Stimulated activated effector memory CD8-positive, alpha-beta T cell treated with anti-CD3 and anti-CD28 coated beads, Interleukin-12 subunit alpha, Interleukin-12 subunit beta, amount 100 ng/mL, for 72 hours (primary cell): ENCODE measurements around the gene ZPBP2.
"Not testable (repeated sequence)": the region's sequence is repeated elsewhere in the genome, so short reads cannot be mapped to it uniquely, and the experiment has no call there.

Source experiments
- ATAC-seq: fragments of 150-1000 bp; cut with Tn5 transposase; 2 replicates; pipeline ENCODE4 v1.10.0; 2021
- DNase-seq, 2 donors: peaks; one replicate each; pipeline ENCODE4 v3.0.0; 2021 to 2022; ENCODE audit warnings: low spot score in 2 of 2
- H3K27ac Mint-ChIP-seq: one replicate; pipeline ENCODE4 v1.8.0; 2022; ENCODE audit warnings: mild to moderate bottlenecking, mixed read lengths
- H3K36me3 Mint-ChIP-seq: one replicate; pipeline ENCODE4 v1.8.0; 2022; ENCODE audit warnings: mild to moderate bottlenecking, mixed read lengths
- H3K4me1 Mint-ChIP-seq: one replicate; pipeline ENCODE4 v1.8.0; 2022; ENCODE audit warnings: mixed read lengths
- H3K4me3 Mint-ChIP-seq: one replicate; pipeline ENCODE4 v1.8.0; 2022; ENCODE audit warnings: mild to moderate bottlenecking, mixed read lengths
- H3K9me3 Mint-ChIP-seq: one replicate; pipeline ENCODE4 v1.8.0; 2022; ENCODE audit warnings: mixed read lengths

ZPBP2 gene

GRCh38 chr17:39868554-39868942 lies 546 bp downstream of the ZPBP2 start:
- DNase-seq = no peak
- Mint-ChIP-seq H3K36me3 (peaks cover 8% of the 10 kb centered on the region), H3K27ac (peak overlapping the region; percentile 99), H3K4me3 (peak overlapping the region; percentile 91), H3K4me1 (peaks cover 47% of the 10 kb centered on the region), H3K9me3 (no peaks in the 10 kb centered on the region)
- no peak for ATAC-seq

- no peak overlapping the region for H3K4me3 Mint-ChIP-seq
- DNase-seq (no peak), ATAC-seq (no peak)
- no peaks in the 10 kb centered on the region for H3K9me3 Mint-ChIP-seq
- no peak overlapping the region for H3K27ac Mint-ChIP-seq
- peaks cover 31% of the 10 kb centered on the region for H3K4me1 Mint-ChIP-seq
- H3K36me3 Mint-ChIP-seq = no peaks in the 10 kb centered on the region
These were observed 2.8 kb downstream of the ZPBP2 start for GRCh38 chr17:39870776-39871175.

GRCh38 chr17:39871801-39872200 lies 3.8 kb downstream of the ZPBP2 start:
- no peak overlapping the region for H3K27ac Mint-ChIP-seq
- DNase-seq (no peak), ATAC-seq (no peak)
- no peaks in the 10 kb centered on the region for H3K9me3 Mint-ChIP-seq
- no peak overlapping the region for H3K4me3 Mint-ChIP-seq
- H3K36me3 Mint-ChIP-seq = no peaks in the 10 kb centered on the region
- peaks cover 22% of the 10 kb centered on the region for H3K4me1 Mint-ChIP-seq

- peaks cover 14% of the 10 kb centered on the region for H3K4me1 Mint-ChIP-seq
- DNase-seq (no peak), ATAC-seq (no peak)
- no peak overlapping the region for H3K27ac Mint-ChIP-seq
- H3K4me3 Mint-ChIP-seq = no peak overlapping the region
- H3K9me3 Mint-ChIP-seq = no peaks in the 10 kb centered on the region
- H3K36me3 Mint-ChIP-seq = no peaks in the 10 kb centered on the region
These were observed 4.7 kb downstream of the ZPBP2 start for GRCh38 chr17:39872751-39873150.

GRCh38 chr17:39886102-39886501 lies 18.1 kb downstream of the ZPBP2 start:
- not testable (repeated sequence) for DNase-seq, H3K27ac Mint-ChIP-seq, H3K4me3 Mint-ChIP-seq, H3K4me1 Mint-ChIP-seq, H3K9me3 Mint-ChIP-seq, H3K36me3 Mint-ChIP-seq, ATAC-seq

GRCh38 chr17:39887078-39887477 lies 19.1 kb downstream of the ZPBP2 start:
- no peaks in the 10 kb centered on the region for H3K4me1 Mint-ChIP-seq
- H3K9me3 Mint-ChIP-seq = no peaks in the 10 kb centered on the region
- H3K36me3 Mint-ChIP-seq = no peaks in the 10 kb centered on the region
- H3K27ac Mint-ChIP-seq = no peak overlapping the region
- ATAC-seq = no peak
- no peak overlapping the region for H3K4me3 Mint-ChIP-seq
- DNase-seq = no peak

GRCh38 chr17:39889200-39889599 lies 21.2 kb downstream of the ZPBP2 start:
- ATAC-seq (no peak), DNase-seq (no peak)
- H3K4me3 Mint-ChIP-seq = no peak overlapping the region
- H3K27ac Mint-ChIP-seq = no peak overlapping the region
- no peaks in the 10 kb centered on the region for H3K36me3 Mint-ChIP-seq
- H3K4me1 Mint-ChIP-seq = no peaks in the 10 kb centered on the region
- no peaks in the 10 kb centered on the region for H3K9me3 Mint-ChIP-seq

- DNase-seq = peak in 1 of 2 donors; percentile 38
- H3K27ac Mint-ChIP-seq = peak overlapping the region; percentile 78
These were observed 26.8 kb downstream of the ZPBP2 start for GRCh38 chr17:39894681-39895376.

GRCh38 chr17:39898088-39898487 lies 30.1 kb downstream of the ZPBP2 start:
- no peak for DNase-seq
- Mint-ChIP-seq H3K9me3 (no peaks in the 10 kb centered on the region), H3K4me3 (no peak overlapping the region), H3K4me1 (peaks cover 11% of the 10 kb centered on the region), H3K27ac (no peak overlapping the region), H3K36me3 (peaks cover 11% of the 10 kb centered on the region)
- ATAC-seq = no peak

More at GRCh38 chr17:39894681-39895376, 26.8 kb downstream of the ZPBP2 start:
- Mint-ChIP-seq H3K4me3 (peak overlapping the region; percentile 2), H3K36me3 (no peaks in the 10 kb centered on the region), H3K9me3 (no peaks in the 10 kb centered on the region), H3K4me1 (peaks cover 9% of the 10 kb centered on the region)
- peak; percentile 73 for ATAC-seq

- Mint-ChIP-seq H3K27ac (no peak overlapping the region), H3K4me3 (no peak overlapping the region), H3K9me3 (no peaks in the 10 kb centered on the region), H3K4me1 (peaks cover 19% of the 10 kb centered on the region), H3K36me3 (peaks cover 22% of the 10 kb centered on the region)
- no peak for DNase-seq
- ATAC-seq = no peak
These were observed 31.2 kb downstream of the ZPBP2 start for GRCh38 chr17:39899215-39899614.

- not testable (repeated sequence) for ATAC-seq, H3K4me3 Mint-ChIP-seq, H3K9me3 Mint-ChIP-seq, DNase-seq, H3K27ac Mint-ChIP-seq
- Mint-ChIP-seq H3K36me3 (peaks cover 40% of the 10 kb centered on the region), H3K4me1 (peaks cover 29% of the 10 kb centered on the region)
These were observed 34.0 kb downstream of the ZPBP2 start for GRCh38 chr17:39902027-39902426.

GRCh38 chr17:39903158-39903884 lies 35.3 kb downstream of the ZPBP2 start:
- ATAC-seq (peak; percentile 94), DNase-seq (peak in 1 of 2 donors; percentile 49)
- peaks cover 53% of the 10 kb centered on the region for H3K36me3 Mint-ChIP-seq
- peak overlapping the region; percentile 76 for H3K27ac Mint-ChIP-seq
- H3K9me3 Mint-ChIP-seq = no peaks in the 10 kb centered on the region
- no peak overlapping the region for H3K4me3 Mint-ChIP-seq
- peaks cover 30% of the 10 kb centered on the region for H3K4me1 Mint-ChIP-seq

GRCh38 chr17:39904990-39905288 lies 36.9 kb downstream of the ZPBP2 start:
- peaks cover 69% of the 10 kb centered on the region for H3K36me3 Mint-ChIP-seq
- DNase-seq = no peak
- H3K4me1 Mint-ChIP-seq = peaks cover 30% of the 10 kb centered on the region
- no peaks in the 10 kb centered on the region for H3K9me3 Mint-ChIP-seq
- no peak for ATAC-seq
- H3K4me3 Mint-ChIP-seq = no peak overlapping the region
- H3K27ac Mint-ChIP-seq = peak overlapping the region; percentile 76

GRCh38 chr17:39908789-39909352 lies 40.9 kb downstream of the ZPBP2 start:
- no peaks in the 10 kb centered on the region for H3K9me3 Mint-ChIP-seq
- ATAC-seq (no peak), DNase-seq (no peak)
- peaks cover 21% of the 10 kb centered on the region for H3K4me1 Mint-ChIP-seq
- H3K36me3 Mint-ChIP-seq = peaks cover 89% of the 10 kb centered on the region
- no peak overlapping the region for H3K4me3 Mint-ChIP-seq
- H3K27ac Mint-ChIP-seq = no peak overlapping the region

- H3K27ac Mint-ChIP-seq = no peak overlapping the region
- no peak overlapping the region for H3K4me3 Mint-ChIP-seq
- DNase-seq (no peak), ATAC-seq (no peak)
- H3K4me1 Mint-ChIP-seq = peaks cover 34% of the 10 kb centered on the region
- peaks cover 89% of the 10 kb centered on the region for H3K36me3 Mint-ChIP-seq
- H3K9me3 Mint-ChIP-seq = no peaks in the 10 kb centered on the region
These were observed 46.0 kb downstream of the ZPBP2 start for GRCh38 chr17:39913989-39914388.

- DNase-seq = no peak
- Mint-ChIP-seq H3K4me1 (peaks cover 45% of the 10 kb centered on the region), H3K9me3 (no peaks in the 10 kb centered on the region), H3K4me3 (peak overlapping the region; percentile 14), H3K27ac (peak overlapping the region; percentile 65), H3K36me3 (peaks cover 81% of the 10 kb centered on the region)
- peak; percentile 88 for ATAC-seq
These were observed 47.6 kb downstream of the ZPBP2 start for GRCh38 chr17:39915559-39915958.
